Measurements from ENCODE around the gene FAM221A.

- TF ChIP-seq CTCF (IDR thresholded peaks at IDR 0.05) (no peak), POLR2A (IDR thresholded peaks at IDR 0.05) (no peak)
Observed at GRCh38 chr7:23687011-23687410, 7.0 kb downstream of the FAM221A start.

All from body of pancreas (tissue), 4 donors.